AG04449 (cell line): ENCODE measurements around the gene PDE4D.
A peak's percentile ranks its signal among the peaks of the same experiment; 100 is the strongest.

Experiments used
- CTCF ChIA-PET: fragments of 350-600 bp; formaldehyde crosslinking; extraction: SDS; loops from one replicate; lab custom pipeline; 2021; ENCODE audit warnings: antibody characterized with exemption; lab: Yijun Ruan, JAX
- POLR2A ChIA-PET: fragments of 400-600, 350-600 bp; formaldehyde crosslinking; extraction: SDS; loops from one replicate; lab custom pipeline; 2020; ENCODE audit warnings: antibody characterized with exemption, inconsistent platforms; lab: Yijun Ruan, JAX
- DNase-seq: peaks from one replicate; pipeline ENCODE4 v3.0.0-alpha.2; 2010; ENCODE audit warnings: low read depth, low spot score
- H3K4me3 ChIP-seq: 2 replicates; pipeline ENCODE4 v1.5.1; 2011; ENCODE audit warnings: low read depth, mild to moderate bottlenecking, control low read depth, low read length
- TF ChIP-seq, protein P1 (sequence below): IDR thresholded peaks from one replicate; pipeline ENCODE4 v1.5.1; 2011; ENCODE audit warnings: mild to moderate bottlenecking, moderate library complexity, low read length, control low read depth, inconsistent platforms; ENCODE audit not compliant: insufficient read depth; ENCODE audit errors: missing control alignments

The PDE4D gene

DNA sequence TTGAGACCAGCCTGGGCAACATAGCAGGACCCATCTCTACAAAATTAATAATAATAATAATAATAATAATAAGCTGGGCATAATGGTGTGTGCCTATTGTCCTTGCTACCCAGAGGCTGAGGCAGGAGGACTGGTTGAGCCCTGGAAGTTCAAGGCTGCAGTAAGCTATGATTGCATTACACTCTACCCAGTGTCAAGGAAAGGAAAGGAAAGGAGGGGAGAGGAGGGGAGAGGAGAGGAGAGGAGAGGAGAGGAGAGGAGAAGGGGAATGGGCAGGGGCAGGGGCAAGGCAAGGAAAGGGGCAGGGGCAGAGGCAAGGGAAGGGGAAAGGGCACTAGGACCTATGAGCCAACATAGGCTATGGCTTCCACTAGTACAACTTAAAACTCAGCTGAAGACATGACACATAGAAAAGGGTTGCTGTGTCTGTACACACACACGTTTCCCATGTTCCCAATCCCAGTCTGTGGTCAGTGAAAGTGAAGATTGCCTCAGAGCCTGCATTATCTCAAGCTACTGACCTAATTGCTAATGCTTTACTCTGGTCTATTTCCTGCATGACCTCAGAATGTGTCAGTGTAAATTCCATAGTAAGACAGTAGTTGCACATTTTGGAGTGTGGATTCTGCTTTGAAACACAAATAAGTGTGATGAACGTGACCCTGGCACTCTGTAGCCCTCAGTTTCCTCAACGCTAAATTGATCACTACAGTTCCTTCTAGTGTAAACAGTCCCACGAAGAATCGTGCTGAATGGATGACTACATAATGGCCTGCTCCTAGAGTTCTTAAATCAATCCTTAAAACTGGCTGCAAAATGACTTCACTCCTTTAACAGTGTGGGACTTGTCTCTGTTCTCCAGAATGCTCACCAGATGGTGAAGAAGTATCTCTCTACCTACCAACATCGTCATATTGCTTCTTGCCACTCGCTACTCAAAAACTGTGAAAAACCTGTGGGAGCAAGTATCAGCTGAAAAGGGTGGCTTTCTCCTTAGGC, 813.6 kb downstream of the PDE4D start:
- TF ChIP-seq, protein P1, sequence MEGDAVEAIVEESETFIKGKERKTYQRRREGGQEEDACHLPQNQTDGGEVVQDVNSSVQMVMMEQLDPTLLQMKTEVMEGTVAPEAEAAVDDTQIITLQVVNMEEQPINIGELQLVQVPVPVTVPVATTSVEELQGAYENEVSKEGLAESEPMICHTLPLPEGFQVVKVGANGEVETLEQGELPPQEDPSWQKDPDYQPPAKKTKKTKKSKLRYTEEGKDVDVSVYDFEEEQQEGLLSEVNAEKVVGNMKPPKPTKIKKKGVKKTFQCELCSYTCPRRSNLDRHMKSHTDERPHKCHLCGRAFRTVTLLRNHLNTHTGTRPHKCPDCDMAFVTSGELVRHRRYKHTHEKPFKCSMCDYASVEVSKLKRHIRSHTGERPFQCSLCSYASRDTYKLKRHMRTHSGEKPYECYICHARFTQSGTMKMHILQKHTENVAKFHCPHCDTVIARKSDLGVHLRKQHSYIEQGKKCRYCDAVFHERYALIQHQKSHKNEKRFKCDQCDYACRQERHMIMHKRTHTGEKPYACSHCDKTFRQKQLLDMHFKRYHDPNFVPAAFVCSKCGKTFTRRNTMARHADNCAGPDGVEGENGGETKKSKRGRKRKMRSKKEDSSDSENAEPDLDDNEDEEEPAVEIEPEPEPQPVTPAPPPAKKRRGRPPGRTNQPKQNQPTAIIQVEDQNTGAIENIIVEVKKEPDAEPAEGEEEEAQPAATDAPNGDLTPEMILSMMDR, result no peak
- no peak overlapping the region for H3K4me3 ChIP-seq
- CTCF ChIA-PET, result interaction anchor here (1.8 to 1.9 kb wide), 2 partner anchors 45 to 94 kb away, joined by 5 read pairs; no protein-coding TSS in a partner anchor
- DNase-seq, result peak; percentile 96
- POLR2A ChIA-PET, result interaction anchor here (0.6 to 1.4 kb wide), 3 partner anchors 41 to 672 kb away, joined by 3 to 5 read pairs (median 4); no protein-coding TSS in a partner anchor

DNA sequence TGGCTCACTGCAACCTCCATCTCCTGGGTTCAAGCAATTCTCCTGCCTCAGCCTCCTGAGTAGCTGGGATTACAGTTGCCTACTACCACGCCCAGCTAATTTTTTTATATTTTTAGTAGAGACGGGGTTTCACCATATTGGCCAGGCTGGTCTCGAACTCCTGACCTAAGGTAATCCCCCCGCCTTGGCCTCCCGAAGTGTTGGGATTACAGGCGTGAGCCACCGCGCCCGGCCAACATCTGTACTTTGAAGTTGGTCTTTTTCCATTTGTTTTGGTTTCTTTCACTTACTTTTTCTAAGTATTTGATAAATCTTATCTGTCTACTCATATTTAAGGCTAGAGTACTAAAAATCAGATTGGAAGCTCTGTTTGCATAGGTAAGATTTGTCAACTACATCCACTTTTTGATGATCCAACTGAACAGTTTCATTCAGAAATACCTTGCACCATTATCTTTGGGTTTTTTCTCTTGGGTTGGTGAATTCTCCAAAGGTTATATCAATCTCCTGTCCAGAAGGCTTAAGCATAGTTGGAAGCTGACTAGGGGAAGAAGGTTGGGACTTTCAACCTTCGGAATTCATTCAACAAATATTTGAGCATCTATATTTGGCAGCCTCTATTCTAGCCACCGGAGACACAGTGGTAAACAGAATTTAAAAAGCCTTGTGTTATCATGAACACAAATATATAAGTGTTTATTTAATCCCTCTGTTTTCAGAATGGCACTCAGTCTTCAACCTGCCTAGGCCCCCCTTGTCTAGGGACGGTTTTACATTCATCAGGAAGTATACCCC, 821.6 kb downstream of the PDE4D start:
- H3K4me3 ChIP-seq, result no peak overlapping the region
- POLR2A ChIA-PET, result no interaction called here
- CTCF ChIA-PET, result no interaction called here
- TF ChIP-seq, protein P1, result no peak
- DNase-seq, result no peak

DNA sequence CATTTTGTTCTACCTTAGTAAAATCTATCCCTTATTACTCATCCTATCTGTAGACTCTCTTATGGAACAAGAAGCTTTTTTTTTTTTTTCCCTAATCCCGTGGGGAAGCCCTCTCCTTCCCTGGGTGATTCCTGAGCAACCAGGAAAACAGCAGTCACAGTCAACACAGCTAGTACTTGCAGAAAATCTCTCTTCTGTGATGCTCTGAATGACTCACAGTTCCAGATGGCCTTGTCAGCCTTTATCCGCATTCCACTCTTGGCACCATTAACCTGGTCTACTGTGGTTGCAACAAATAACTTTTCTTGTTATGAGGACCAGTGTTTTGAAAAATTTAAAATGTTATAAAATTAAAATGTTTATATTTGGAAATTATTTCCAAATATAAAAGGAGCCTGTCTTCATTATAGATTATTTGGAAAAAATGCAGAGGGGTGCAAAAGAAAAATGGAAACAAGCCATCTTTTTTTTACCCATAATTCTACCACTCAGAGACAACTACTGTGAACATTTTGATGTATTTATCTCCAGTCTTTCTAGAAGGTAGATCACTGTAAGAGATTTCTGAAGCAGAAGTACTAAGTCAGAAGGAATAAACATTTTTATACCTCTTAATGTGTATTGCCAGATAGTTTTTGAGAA, 824.0 kb downstream of the PDE4D start:
- peak; percentile 88 for DNase-seq
- TF ChIP-seq, protein P1, result no peak
- ChIA-PET CTCF (no interaction called here), POLR2A (no interaction called here)
- H3K4me3 ChIP-seq, result no peak overlapping the region

GRCh38 chr5:59067956-59068656, 825.4 kb downstream of the PDE4D start:
- DNase-seq, result no peak
- no peak overlapping the region for H3K4me3 ChIP-seq
- ChIA-PET POLR2A (no interaction called here), CTCF (interaction anchor here (1.1 kb wide), 1 partner anchor 105 kb away, joined by 3 read pairs; no protein-coding TSS in a partner anchor)
- TF ChIP-seq, protein P1, result no peak

- TF ChIP-seq, protein P1, result no peak
- ChIA-PET CTCF (no interaction called here), POLR2A (no interaction called here)
- DNase-seq, result no peak
- no peak overlapping the region for H3K4me3 ChIP-seq
These were observed 827.0 kb downstream of the PDE4D start for GRCh38 chr5:59066367-59067163.
